Measurements from ENCODE around the gene MYH11. TPM values are rescaled to one million over a fixed set of nuclear protein-coding genes. Genes with fewer than 3 reads are reported as not detected.

The MYH11 gene
- total RNA-seq, 1 experiment from 2014 or later: not detected

GRCh38 chr16:15807603-15808009, 49.2 kb downstream of the MYH11 start:
- BruUV-seq (replicated peaks): no TSS peak
- Histone ChIP-seq H3K4me3 (ENCODE audit: low read depth, low read length, poor library complexity, severe bottlenecking) (no peak overlapping the region), H3K36me3 (ENCODE audit: insufficient read depth, low read length, poor library complexity, severe bottlenecking) (no peaks in the 10 kb centered on the region), H3K27ac (ENCODE audit: low read depth, low read length, poor library complexity, severe bottlenecking) (no peak overlapping the region), H3K27me3 (replicated peaks; ENCODE audit: insufficient read depth, low read depth, low read length, poor library complexity) (no peaks in the 10 kb centered on the region), H3K9me3 (ENCODE audit: low read depth, low read length, poor library complexity, severe bottlenecking) (no peaks in the 10 kb centered on the region), H3K4me1 (ENCODE audit: insufficient read depth, low read length, poor library complexity, severe bottlenecking) (no peaks in the 10 kb centered on the region)
- intact Hi-C loops (cut with micrococcal nuclease; ENCODE audit: unreplicated experiment): no loop called here
- TF ChIP-seq EZH2 (IDR thresholded peaks at IDR 0.05; ENCODE audit: borderline replicate concordance, low read depth, low read length, poor library complexity, severe bottlenecking) (no peak), CTCF (conservative IDR thresholded peaks at IDR 0.05; ENCODE audit: low read depth, low read length) (no peak)
- DNase-seq (ENCODE audit: low spot score): no peak
- ChIA-PET CTCF (no interaction called here), POLR2A (ENCODE audit: low non-redundant PET) (no interaction called here)

- Histone ChIP-seq H3K4me1 (ENCODE audit: insufficient read depth, low read length, poor library complexity, severe bottlenecking) (no peaks in the 10 kb centered on the region), H3K27ac (ENCODE audit: low read depth, low read length, poor library complexity, severe bottlenecking) (no peak overlapping the region), H3K36me3 (ENCODE audit: insufficient read depth, low read length, poor library complexity, severe bottlenecking) (no peaks in the 10 kb centered on the region), H3K27me3 (replicated peaks; ENCODE audit: insufficient read depth, low read depth, low read length, poor library complexity) (no peaks in the 10 kb centered on the region), H3K4me3 (ENCODE audit: low read depth, low read length, poor library complexity, severe bottlenecking) (no peak overlapping the region), H3K9me3 (ENCODE audit: low read depth, low read length, poor library complexity, severe bottlenecking) (no peaks in the 10 kb centered on the region)
- no peak for DNase-seq (ENCODE audit: low spot score)
- intact Hi-C loops (cut with micrococcal nuclease; ENCODE audit: unreplicated experiment): no loop called here
- CTCF ChIA-PET: no interaction called here
- POLR2A ChIA-PET (ENCODE audit: low non-redundant PET): no interaction called here
- no TSS peak for BruUV-seq (replicated peaks)
- TF ChIP-seq CTCF (conservative IDR thresholded peaks at IDR 0.05; ENCODE audit: low read depth, low read length) (no peak), EZH2 (IDR thresholded peaks at IDR 0.05; ENCODE audit: borderline replicate concordance, low read depth, low read length, poor library complexity, severe bottlenecking) (no peak)
Observed at GRCh38 chr16:15803618-15804017, 53.2 kb downstream of the MYH11 start.

GRCh38 chr16:15799851-15800495, 56.9 kb downstream of the MYH11 start:
- no peak for DNase-seq (ENCODE audit: low spot score)
- TF ChIP-seq EZH2 (IDR thresholded peaks at IDR 0.05; ENCODE audit: borderline replicate concordance, low read depth, low read length, poor library complexity, severe bottlenecking) (no peak), CTCF (conservative IDR thresholded peaks at IDR 0.05; ENCODE audit: low read depth, low read length) (no peak)
- BruUV-seq (replicated peaks): no TSS peak
- H3K36me3 ChIP-seq (ENCODE audit: insufficient read depth, low read length, poor library complexity, severe bottlenecking): no peaks in the 10 kb centered on the region
- ChIA-PET CTCF (no interaction called here), POLR2A (ENCODE audit: low non-redundant PET) (no interaction called here)
- no peaks in the 10 kb centered on the region for H3K27me3 ChIP-seq (replicated peaks; ENCODE audit: insufficient read depth, low read depth, low read length, poor library complexity)
- H3K4me1 ChIP-seq (ENCODE audit: insufficient read depth, low read length, poor library complexity, severe bottlenecking): no peaks in the 10 kb centered on the region
- intact Hi-C loops (cut with micrococcal nuclease; ENCODE audit: unreplicated experiment): no loop called here
- no peak overlapping the region for H3K27ac ChIP-seq (ENCODE audit: low read depth, low read length, poor library complexity, severe bottlenecking)
- H3K9me3 ChIP-seq (ENCODE audit: low read depth, low read length, poor library complexity, severe bottlenecking): no peaks in the 10 kb centered on the region
- no peak overlapping the region for H3K4me3 ChIP-seq (ENCODE audit: low read depth, low read length, poor library complexity, severe bottlenecking)

Measured in A673 (cell line).